Keratinocyte (primary cell): ENCODE results near the gene NUP210L.

Source experiments
- CTCF ChIP-seq, 3 experiments: IDR thresholded peaks in 1 of 3; conservative IDR thresholded peaks in 1 of 3; optimal IDR thresholded peaks in 1 of 3; 2 replicates in 2 of 3; 3 replicates in 1 of 3; pipeline versions ENCODE3 to v1.5.1; 2011; ENCODE audit warnings: low read length in 3 of 3, mild to moderate bottlenecking in 3 of 3, moderate library complexity in 2 of 3, control low read depth in 1 of 3, inconsistent platforms in 1 of 3; ENCODE audit not compliant: insufficient read depth in 2 of 3; ENCODE audit errors: extremely low read depth in 1 of 3
- EZH2 ChIP-seq: IDR thresholded peaks from one replicate; pipeline ENCODE4 v1.6.1; 2012; ENCODE audit warnings: inconsistent platforms, mild to moderate bottlenecking, low read length, moderate library complexity

GRCh38 chr1:153968408-153968807, 186.5 kb downstream of the NUP210L start:
- no peak for TF ChIP-seq CTCF (optimal IDR thresholded peaks at IDR 0.05 in 1 of 3, IDR thresholded peaks at IDR 0.05 in 1 of 3, conservative IDR thresholded peaks at IDR 0.05 in 1 of 3; ENCODE audit: extremely low read depth in 1 of 3, insufficient read depth in 2 of 3, low read length in 3 of 3)
- TF ChIP-seq EZH2, result no peak
